HG03095 (cell line): ENCODE measurements around the gene UBAP2.
"Not testable (repeated sequence)": the region's sequence is repeated elsewhere in the genome, so short reads cannot be mapped to it uniquely, and the experiment has no call there.

ENCODE experiments used
- ATAC-seq: cut with Tn5 transposase; IDR thresholded peaks from one replicate; pipeline ENCODE4 v1.9.1; 2021; ENCODE audit warnings: moderate library complexity; ENCODE audit not compliant: unreplicated experiment

Gene UBAP2

DNA sequence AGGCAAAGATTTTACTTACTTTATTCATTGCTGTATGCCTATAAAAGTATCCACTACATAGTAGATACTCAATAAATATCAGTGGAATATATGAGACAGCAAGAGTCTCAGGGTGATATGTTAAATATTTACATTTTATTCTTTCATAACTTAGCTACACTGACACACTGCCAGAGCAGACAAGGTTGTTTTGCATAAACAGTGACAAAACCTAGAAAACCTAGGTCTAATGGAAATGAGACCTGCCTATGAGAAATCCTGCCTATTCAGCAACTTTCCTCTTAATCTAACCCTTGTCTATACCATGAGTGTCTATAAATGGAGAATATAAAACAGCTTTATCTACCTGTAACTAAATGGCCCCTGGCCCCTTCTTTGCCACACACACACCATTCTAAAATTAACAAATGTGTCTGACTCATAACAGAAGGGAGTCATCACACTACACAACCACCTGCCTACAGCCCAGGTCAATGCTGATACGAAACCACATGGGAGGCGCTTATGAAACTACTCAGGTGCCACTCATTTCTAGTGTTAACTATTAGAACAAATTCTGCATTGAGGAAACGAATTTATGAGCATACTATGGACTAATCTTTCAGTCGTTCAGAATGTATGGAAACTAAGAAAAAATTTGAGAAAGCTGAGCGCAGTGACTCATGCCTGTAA, 60.3 kb downstream of the UBAP2 start:
- ATAC-seq: peak; percentile 96

DNA sequence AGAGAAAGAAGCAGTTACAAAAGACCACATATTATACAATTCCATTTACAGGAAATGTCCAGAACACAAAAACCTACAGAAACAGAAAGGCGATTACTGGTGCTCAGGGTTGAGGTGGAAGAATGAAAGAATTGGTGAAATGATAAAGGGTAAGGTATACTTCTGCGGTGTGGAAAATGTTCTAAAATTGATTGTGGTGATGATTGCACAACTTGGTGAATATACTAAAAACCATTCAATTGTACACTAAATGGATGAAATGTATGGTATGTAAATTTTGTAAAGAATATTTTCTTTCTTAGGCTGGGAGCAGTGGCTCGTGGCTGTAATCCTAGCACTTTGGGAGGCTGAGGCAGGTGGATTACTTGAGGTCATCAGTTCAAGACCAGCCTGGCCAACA, 72.3 kb downstream of the UBAP2 start:
- no peak for ATAC-seq

DNA sequence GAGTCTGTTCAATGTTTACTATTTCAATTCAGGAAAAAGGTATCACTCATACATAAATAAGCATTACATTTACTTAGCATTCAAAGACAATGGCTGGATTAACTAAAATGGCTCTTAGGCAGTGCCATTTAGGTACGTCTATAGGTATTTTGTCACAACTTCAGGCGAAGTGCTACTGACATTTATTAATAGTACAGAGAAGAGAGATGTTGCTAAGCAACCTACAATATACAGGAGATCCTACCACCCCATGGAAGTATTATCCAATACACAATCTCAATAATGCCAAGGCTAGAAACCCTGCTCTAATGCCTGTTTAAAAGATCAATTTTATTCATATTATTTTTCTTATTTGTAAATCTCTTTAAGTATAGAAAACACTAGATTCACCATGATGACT, 76.0 kb downstream of the UBAP2 start:
- no peak for ATAC-seq

DNA sequence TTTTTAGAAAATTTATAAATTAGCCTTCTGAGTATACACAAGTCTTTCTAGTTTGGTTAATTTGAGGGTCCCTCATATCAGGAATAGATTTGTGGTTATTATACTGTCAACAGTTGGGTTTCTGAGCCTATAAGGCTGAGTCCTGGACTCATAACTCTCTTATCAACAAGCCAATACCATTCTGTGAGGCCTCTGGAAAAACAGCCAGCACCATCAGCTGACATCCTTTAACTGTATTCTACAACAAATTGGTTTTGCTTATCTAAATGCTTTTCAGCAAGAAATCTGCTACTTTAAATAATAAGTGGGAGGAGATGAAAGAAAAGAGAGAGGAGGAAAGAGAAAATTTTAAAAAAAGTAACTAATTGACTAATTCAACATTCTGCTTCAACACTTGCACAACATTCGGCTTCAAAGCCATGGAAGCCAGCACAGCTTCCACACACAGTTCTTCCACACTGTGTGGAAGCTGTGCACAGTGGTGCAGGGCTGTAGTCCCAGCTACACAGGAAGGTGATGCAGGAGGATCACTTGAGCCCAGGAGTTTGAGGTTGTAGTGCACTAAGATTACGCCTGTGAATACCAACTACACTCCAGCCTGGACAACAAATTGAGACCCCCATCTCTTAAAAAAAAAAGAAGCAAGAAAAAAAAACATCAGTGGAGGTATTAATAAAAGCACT, 84.5 kb downstream of the UBAP2 start:
- no peak for ATAC-seq

DNA sequence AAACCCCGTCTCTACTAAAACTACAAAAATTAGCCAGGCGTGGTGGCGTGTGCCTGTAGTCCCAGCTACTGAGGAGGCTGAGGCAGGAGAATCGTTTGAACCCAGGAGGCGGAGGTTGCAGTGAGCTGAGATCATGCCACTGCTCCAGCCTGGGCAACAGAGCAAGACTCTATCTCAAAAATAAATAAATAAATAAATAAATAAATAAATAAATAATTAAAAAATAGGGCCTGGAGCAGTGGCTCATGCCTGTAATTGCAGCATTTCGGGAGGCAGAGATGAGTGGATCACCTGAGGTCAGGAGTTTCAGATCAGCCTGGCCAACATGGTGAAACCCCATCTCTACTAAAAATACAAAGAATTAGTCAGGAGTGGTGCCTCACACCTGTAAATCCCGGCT, 86.2 kb downstream of the UBAP2 start:
- ATAC-seq: not testable (repeated sequence)

DNA sequence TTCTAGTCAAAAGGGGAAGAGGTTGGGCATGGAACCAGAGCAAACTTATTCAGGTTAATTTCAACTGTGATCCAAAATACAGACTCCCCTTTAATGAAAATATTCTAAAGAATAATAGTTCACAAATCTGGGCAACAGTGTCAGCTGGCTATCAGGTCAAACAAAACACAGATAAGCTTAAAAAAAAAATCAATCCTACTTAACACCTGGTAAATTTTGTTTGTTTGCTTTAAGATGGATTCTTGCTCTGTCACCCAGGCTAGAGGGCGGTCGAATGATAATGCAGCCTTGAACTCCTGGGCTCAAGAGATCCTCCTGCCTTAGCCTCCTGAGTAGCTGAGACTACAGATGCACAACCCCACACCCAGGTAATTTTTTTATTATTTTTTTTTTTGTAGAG, 89.0 kb downstream of the UBAP2 start:
- ATAC-seq: no peak

DNA sequence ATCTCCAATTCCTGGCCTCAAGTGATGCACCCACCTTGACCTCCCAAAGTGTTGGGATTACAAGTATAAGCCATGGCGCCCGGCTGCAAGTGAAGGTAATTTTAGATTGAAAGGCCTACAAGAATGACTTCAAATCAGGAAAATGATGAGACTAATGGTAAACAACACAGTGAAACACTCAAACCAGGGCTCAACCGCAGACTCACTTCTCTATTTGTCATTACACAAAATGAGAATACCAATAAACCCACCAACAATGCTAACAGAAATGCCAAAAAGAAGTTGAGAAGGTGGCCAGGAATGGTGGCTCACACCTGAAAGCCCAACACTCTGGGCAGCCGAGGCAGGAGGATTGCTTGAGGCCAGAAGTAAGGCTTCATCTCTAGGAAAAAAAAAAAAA, 92.1 kb downstream of the UBAP2 start:
- ATAC-seq: no peak

DNA sequence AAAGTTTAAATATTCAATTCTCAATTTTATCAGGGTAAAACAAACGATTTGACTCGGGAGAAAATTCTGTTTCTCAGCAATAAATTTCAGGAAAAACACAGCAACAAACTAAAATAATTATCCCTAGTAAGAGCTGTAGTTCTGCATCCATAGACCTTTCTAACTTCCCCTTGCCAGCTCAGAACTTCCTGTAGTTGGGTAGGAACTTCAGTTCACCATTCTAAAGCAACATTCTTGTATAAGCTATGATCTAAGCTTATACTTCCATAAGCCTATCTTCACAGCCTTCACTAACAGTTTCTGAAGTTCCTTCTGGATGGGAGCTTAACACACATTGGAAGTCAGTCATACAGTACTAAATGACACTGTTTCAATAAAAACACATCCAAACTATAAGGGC, 96.6 kb downstream of the UBAP2 start:
- ATAC-seq: no peak

DNA sequence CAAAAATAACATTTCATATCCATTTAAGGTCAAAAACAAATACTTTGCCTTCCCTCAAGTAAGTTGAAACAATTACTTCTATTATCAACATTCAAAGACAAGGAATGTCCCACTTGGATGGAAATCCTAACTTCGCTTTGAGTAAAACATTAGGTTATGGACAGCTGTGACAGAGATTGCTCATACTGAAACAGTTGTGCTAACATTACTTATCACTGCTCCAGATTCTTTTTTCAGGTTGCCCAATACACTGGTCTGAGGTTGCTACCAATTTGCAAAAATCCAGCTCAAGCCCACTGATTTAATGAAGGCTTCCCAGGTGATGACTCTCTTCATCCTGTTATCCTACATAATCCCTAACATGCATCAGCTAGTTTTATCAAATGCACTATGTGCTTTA, 98.3 kb downstream of the UBAP2 start:
- ATAC-seq: no peak

DNA sequence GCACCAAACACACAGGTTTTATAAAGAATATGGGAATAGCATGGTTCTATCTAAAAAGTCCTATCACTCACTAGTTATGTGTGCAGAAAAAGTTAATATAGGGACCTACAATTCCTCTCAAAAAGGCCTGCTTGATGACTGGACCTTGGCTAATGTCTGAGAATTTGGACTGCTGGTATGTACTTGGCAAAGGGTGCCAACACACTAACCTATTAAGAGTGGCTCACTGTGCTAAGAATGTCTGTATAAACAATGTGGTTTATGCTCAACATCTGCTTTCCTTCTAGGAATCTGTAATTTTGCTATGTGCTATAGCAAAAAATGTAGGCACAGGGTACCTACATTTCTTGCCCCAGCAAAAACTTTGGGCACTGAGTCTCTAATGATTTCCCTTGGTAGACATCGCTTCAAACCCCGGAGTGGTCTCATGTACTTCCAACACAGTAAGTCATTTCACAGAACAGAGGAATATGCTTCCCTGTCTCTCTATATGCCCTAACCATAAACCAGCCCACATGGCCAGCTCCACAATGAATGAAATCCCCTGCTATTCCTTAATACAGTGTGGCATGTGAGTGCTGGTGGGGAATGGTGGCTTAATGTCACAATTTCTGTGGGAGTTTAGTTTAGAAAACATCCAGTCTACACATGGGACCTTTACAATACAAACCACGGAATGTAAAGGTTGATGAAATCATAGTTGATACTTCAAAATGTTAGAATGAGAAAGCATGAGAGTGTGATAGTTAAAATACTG, 101.7 kb downstream of the UBAP2 start:
- ATAC-seq: no peak

DNA sequence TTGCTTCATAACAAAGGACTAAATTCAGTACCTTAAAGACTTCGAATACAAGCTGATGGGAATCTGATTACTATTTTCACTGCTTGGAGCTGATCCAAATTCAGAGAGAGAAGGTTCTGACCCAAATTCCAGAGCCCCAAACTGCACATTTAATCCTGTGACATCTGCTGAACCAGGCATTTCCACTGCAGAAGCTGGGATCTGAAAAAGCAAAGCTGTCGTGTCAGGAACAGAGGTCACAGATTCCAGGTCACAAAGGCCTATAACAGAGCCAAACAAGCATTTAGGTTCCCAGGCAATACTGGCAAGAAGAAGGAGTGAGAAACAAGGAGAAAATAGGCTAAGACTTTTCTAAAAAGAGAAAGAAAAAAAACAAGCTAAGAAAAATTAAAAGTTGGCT, 105.3 kb downstream of the UBAP2 start:
- no peak for ATAC-seq

DNA sequence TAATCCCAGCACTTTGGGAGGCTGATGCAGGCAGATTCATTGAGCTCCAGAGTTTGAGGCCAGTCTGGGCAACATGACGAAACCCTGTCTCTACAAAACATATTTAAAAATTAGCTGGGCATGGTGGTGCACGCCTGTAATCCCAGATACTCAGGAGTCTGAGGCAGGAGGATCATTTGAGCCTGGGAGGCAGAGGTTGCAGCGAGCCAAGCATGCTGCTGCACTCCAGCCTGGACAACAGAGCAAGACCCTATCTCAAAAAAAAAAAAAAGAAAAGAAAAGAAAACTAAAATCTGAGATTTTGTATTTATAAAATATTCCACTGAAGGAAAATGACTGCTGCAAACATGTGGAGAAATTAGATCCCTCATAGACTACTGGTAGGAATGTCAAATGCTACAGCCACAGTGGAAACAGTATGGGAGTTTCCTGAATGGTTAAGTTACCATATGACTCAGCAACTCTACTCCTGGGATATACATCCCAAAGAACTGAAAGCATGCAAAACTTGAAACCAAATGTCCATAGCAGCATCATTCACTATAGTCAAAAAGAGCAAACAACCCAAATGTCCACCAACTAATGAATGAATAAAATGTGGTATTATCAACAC, 106.1 kb downstream of the UBAP2 start:
- no peak for ATAC-seq

DNA sequence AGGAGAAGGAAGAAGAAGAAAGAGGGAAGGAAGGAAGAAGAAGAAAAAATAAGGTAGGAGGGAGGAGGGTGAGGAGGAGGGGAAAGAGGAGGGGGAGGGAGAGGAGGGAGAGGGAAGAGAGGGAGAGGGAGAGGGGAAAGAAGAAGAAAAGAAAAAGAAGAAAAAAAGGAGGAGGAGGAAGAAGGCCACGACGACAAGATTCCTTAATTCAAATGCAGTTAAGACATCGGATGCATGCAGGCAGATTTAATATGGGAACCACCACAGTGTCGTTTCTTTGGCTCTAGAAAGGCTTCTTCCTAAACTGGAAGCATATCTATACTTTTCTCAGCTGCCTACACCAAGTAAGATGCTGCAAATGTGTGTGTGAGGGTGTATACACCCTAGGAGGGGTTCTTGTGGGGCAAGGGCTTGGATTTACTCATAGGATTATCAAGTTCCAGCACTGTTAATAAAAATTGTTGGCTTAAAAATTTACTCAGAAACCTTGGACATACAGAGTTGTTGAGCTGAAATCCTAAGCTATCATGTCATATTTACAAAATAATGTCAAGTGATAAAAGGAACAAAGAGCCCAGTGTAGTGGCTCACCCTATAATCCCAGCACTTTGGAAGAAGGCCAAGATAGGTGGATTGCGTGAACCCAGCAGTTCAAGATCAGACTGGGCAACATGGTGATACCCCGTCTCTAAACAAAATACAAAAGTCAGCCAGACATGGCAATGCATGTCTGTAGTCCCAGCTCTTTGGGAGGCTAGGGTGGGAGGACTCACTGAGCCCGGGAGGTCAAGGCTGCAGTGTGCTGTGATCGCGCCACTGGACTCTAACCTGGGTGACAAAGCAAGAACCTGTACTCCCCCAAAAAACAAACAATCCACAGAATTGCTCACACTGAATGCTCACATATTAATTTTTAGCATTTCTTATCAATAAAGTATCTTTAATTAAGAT, 108.5 kb downstream of the UBAP2 start:
- no peak for ATAC-seq

DNA sequence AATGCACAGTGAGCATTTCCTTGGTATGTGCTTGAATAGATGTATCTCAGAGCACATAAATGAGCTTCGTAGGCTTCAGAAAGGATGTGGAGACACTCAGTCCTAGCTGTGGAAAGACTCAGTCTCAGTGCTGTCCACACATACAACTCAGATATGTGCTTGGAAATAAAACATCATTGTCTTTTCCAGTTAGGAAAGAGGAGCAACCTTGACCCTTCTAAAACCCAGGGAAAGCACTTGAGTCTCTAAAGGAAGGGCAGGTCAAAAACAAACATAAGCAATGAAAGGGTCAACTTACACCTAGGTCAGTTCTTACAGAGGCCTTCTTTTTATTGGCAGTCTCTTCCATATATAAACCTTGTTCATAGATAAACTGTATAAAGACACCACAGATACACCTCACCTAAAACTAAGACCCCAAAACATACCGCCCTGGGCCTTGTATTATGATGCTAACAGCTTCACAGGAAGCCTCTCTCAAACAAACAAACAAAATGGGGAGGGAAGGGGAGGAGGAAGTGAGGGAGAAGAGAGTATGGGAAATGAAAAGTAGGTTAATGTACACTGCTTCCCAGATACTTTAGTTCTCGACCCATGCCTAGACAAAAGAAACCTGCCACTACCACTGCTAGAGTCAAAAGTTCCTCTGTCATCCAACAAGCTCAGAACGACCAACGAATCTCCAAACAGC, 114.4 kb downstream of the UBAP2 start:
- ATAC-seq: no peak

DNA sequence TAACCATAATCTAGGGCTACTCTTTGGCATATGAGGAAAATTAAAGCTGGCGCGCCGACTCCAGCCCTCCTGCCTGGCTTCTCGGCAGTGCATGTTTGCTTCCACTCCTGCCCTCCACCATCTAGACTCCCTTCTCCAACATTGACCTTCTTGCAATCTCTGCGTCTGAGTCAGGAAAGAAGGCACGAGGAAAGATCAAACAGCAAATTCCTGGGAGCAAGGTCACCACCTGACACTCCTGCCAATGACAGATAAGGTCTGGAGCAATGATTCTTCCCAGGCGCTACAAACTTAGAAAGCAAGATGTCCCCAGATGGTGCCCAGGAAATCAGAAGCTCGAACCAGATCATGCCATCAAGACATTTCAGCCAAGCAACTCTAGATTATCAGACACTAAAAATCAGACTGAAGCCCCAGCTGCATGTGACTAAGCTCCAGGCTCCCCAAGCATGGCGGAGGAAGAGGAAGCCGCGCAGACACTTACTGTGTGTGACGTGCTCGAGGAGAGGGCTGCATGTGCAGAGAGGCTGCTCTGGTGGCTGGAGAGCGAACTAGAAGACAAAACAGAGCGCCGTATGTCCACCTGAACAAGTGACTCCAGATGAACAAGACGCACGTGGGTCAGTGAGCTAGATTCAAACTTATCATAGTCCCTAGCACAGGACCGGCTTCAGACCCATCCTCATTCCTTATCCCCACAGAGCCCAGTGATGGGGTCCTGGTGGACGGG, 116.4 kb downstream of the UBAP2 start:
- ATAC-seq: no peak

DNA sequence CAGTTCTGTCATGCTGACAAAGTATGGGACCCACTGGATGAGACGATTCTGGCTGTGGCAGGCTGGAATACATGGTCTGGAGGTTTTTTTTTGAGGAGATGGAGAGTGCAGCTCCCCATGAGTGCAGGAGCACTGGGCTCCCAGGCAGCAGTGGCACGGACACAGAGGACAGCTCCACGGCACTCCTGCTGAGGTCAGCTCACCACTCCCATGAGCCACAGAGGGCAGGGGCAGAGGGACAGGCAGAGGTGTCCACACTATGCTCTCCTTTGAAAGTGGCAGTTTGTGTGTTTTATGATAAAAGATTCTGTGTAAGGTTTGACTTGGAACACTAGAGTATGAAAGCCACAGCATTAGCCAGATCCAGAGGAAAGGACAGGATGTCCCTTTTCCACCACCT, 117.4 kb downstream of the UBAP2 start:
- ATAC-seq: no peak

DNA sequence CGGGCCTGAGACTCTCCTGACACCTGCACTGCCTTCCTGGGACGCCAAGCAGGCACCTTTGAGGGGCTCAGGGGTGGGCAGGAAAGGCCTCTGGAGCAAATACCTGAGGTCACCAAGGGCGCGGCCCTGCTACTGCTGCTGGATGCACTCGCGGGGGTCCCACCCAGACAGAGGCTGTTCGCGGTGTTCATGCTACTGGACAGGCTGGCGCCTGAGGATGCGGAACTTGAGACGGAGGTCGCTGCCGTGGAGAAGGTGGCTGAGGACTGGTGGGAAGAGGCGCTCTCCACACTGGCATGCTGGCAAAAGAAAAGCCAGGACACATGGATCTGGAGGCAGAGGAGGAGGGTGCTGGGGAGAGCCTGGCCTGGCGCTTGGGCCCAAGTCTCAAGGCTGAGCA, 121.0 kb downstream of the UBAP2 start:
- no peak for ATAC-seq

DNA sequence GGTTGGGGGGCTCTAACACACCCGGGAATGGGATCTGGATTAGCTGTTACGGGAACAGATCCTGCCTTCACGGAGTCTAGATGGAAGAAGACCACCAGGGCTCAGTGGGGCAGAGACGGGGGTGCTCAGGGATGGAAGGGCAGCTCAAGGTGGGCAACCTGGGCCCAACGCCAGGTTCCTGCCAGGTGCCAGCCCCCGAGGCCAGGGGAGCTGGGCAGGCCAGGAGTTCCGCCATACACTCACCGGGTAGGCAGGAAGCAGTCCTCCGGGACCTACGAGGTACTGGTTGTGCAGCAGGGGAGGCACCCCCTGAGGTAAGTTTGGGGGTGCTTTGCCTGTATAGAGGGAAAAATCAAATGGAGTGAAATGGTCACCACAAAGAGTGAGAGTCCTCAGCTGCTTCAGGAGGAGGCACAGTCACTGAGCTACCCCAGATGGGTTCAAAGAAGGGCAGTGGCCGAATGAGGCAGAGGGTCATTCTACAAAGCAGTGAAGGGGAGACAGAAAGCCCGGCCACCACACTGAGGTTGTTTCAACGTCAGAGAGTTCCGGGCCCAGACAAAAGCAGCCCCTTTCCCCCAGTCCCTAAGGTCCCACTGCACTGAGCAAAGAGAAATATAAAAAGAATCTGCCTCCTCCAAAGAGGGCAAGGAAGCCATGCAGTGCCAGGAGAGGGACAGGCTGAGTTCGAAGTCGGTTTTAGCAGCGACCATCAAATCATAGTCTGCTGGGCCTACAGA, 121.8 kb downstream of the UBAP2 start:
- no peak for ATAC-seq
